ENCODE results near the gene SLC6A12.
"Not testable (repeated sequence)": the region's sequence is repeated elsewhere in the genome, so short reads cannot be mapped to it uniquely, and the experiment has no call there.

Gene SLC6A12

GRCh38 chr12:214003-214741, at the start of gene SLC6A12:
SLC6A12 (minus strand) TSS chr12:214157; CDS start chr12:209986, 4,171 bp downstream.
- no peak for DNase-seq

- DNase-seq: no peak
Measured at GRCh38 chr12:263574-263973, 49.6 kb upstream of the SLC6A12 start.

- DNase-seq: no peak
Measured at GRCh38 chr12:262817-263216, 48.9 kb upstream of the SLC6A12 start, which contains the start of gene SLC6A13. SLC6A13 (minus strand) TSS chr12:262836; CDS start chr12:260052, 2,784 bp downstream.

- DNase-seq: no peak
Measured at GRCh38 chr12:262113-262512, 48.2 kb upstream of the SLC6A12 start.

- no peak for DNase-seq
Measured at GRCh38 chr12:257521-258321, 43.8 kb upstream of the SLC6A12 start.

GRCh38 chr12:256958-257357, 43.0 kb upstream of the SLC6A12 start:
- DNase-seq: no peak

GRCh38 chr12:256225-256624, 42.3 kb upstream of the SLC6A12 start:
- DNase-seq: no peak

GRCh38 chr12:254912-255311, 41.0 kb upstream of the SLC6A12 start:
- DNase-seq: no peak

- no peak for DNase-seq
Measured at GRCh38 chr12:254039-254438, 40.1 kb upstream of the SLC6A12 start.

GRCh38 chr12:253116-253831, 39.3 kb upstream of the SLC6A12 start:
- DNase-seq: no peak

GRCh38 chr12:252636-253035, 38.7 kb upstream of the SLC6A12 start:
- DNase-seq: no peak

- no peak for DNase-seq
Measured at GRCh38 chr12:247271-247670, 33.3 kb upstream of the SLC6A12 start.

- DNase-seq: no peak
Measured at GRCh38 chr12:243381-243780, 29.4 kb upstream of the SLC6A12 start.

- DNase-seq: no peak
Measured at GRCh38 chr12:242496-242895, 28.5 kb upstream of the SLC6A12 start.

- DNase-seq: no peak
Measured at GRCh38 chr12:241266-241665, 27.3 kb upstream of the SLC6A12 start.

GRCh38 chr12:240566-240965, 26.6 kb upstream of the SLC6A12 start:
- DNase-seq: no peak

GRCh38 chr12:238736-239398, 24.9 kb upstream of the SLC6A12 start:
- no peak for DNase-seq

- no peak for DNase-seq
Measured at GRCh38 chr12:238116-238515, 24.2 kb upstream of the SLC6A12 start.

- no peak for DNase-seq
Measured at GRCh38 chr12:237026-237815, 23.3 kb upstream of the SLC6A12 start.

- DNase-seq: no peak
Measured at GRCh38 chr12:236445-236844, 22.5 kb upstream of the SLC6A12 start.

GRCh38 chr12:235967-236366, 22.0 kb upstream of the SLC6A12 start:
- DNase-seq: not testable (repeated sequence)

GRCh38 chr12:234891-235415, 21.0 kb upstream of the SLC6A12 start:
- DNase-seq: no peak
